Measurements from ENCODE around the gene SUZ12.

DNA sequence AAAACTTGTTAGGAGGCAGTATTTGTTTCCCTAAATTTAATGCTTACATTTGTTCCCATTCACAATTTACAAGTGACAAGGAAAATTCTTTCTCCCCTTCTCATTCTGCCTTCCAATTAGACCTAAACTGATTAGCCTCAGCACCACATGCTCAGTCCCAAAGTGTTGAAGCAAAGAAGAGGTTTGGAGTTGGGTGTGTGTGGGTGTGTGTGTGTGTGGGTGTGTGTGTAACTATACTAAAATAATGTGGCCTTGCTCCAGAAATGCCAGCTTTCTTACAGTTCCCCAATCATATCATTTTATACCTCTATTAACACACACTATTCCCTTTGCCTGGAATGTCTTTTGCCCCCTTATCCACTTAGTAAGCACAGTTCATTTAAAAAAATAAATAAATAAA is 28.4 kb upstream of the SUZ12 start:
- no peak for TF ChIP-seq TAF1 (IDR thresholded peaks at IDR 0.05; ENCODE audit: borderline replicate concordance, low read depth, low read length)
- no peak for TF ChIP-seq FOXM1 (IDR thresholded peaks at IDR 0.05; ENCODE audit: low read depth)
- no peak for TF ChIP-seq MXI1 (IDR thresholded peaks at IDR 0.05; ENCODE audit: low read depth, low read length)
- TF ChIP-seq, protein P1, sequence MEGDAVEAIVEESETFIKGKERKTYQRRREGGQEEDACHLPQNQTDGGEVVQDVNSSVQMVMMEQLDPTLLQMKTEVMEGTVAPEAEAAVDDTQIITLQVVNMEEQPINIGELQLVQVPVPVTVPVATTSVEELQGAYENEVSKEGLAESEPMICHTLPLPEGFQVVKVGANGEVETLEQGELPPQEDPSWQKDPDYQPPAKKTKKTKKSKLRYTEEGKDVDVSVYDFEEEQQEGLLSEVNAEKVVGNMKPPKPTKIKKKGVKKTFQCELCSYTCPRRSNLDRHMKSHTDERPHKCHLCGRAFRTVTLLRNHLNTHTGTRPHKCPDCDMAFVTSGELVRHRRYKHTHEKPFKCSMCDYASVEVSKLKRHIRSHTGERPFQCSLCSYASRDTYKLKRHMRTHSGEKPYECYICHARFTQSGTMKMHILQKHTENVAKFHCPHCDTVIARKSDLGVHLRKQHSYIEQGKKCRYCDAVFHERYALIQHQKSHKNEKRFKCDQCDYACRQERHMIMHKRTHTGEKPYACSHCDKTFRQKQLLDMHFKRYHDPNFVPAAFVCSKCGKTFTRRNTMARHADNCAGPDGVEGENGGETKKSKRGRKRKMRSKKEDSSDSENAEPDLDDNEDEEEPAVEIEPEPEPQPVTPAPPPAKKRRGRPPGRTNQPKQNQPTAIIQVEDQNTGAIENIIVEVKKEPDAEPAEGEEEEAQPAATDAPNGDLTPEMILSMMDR (IDR thresholded peaks at IDR 0.05) = no peak
- no peak for TF ChIP-seq RCOR1 (IDR thresholded peaks at IDR 0.05; ENCODE audit: low read length)
- no peak for TF ChIP-seq POLR2AphosphoS5 (IDR thresholded peaks at IDR 0.05; ENCODE audit: low read depth, low read length)
- TF ChIP-seq EP300 (IDR thresholded peaks at IDR 0.05; ENCODE audit: borderline replicate concordance in 1 of 2, low read depth in 1 of 2, low read length in 1 of 2) = no peak
